HepG2 (cell line): ENCODE measurements around the gene IL6ST.

Source experiments
- CTCF ChIP-seq: sonication (generic); formaldehyde crosslinking; IDR thresholded peaks from 2 replicates; pipeline ENCODE4 v1.5.0; 2020; ENCODE audit warnings: mild to moderate bottlenecking, missing genetic modification reagents, moderate library complexity
- DPF2 ChIP-seq: sonication (generic); formaldehyde crosslinking; IDR thresholded peaks from 2 replicates; pipeline ENCODE4 v1.4.0; 2020; ENCODE audit warnings: mild to moderate bottlenecking, low read depth, missing genetic modification reagents, borderline replicate concordance
- E2F5 ChIP-seq: sonication (generic); formaldehyde crosslinking; conservative IDR thresholded peaks from 2 replicates; pipeline ENCODE4 v1.4.0; 2020; ENCODE audit warnings: missing genetic modification reagents
- FOXK1 ChIP-seq: sonication (generic); formaldehyde crosslinking; IDR thresholded peaks from 2 replicates; pipeline ENCODE4 v1.4.0; 2020; ENCODE audit warnings: low read depth, missing genetic modification reagents, borderline replicate concordance
- GABPA ChIP-seq, 2 experiments: IDR thresholded peaks; 2 replicates each; pipeline ENCODE4 v1.6.1; 2011 to 2016; ENCODE audit warnings: low read depth in 2 of 2, low read length in 1 of 2, missing biosample characterization in 1 of 2, missing genetic modification characterization in 1 of 2
- PCBP2 ChIP-seq: fragments of 200-400 bp; formaldehyde crosslinking; optimal IDR thresholded peaks from 2 replicates; pipeline ENCODE3; 2018; ENCODE audit warnings: low read length, low read depth; ENCODE audit not compliant: poor library complexity, severe bottlenecking
- RAD21 ChIP-seq: fragments of 450-650 bp; formaldehyde crosslinking; IDR thresholded peaks from 2 replicates; pipeline ENCODE4 v1.5.0; 2020; ENCODE audit warnings: mild to moderate bottlenecking
- RBM22 ChIP-seq: fragments of 200-400 bp; formaldehyde crosslinking; optimal IDR thresholded peaks from 2 replicates; pipeline ENCODE3; 2017; ENCODE audit warnings: mild to moderate bottlenecking, low read length, moderate library complexity
- RFX5 ChIP-seq: IDR thresholded peaks from 2 replicates; pipeline ENCODE4 v1.6.1; 2011; ENCODE audit warnings: low read depth, low read length, improper control_type of control experiment
- ZNF207 ChIP-seq: fragments of 450-650 bp; IDR thresholded peaks from 2 replicates; pipeline ENCODE4 v1.6.1; 2016; ENCODE audit warnings: antibody characterized with exemption, borderline replicate concordance
- ZNF879 ChIP-seq: sonication (generic); formaldehyde crosslinking; IDR thresholded peaks from 2 replicates; pipeline ENCODE4 v1.8.1; 2023; ENCODE audit warnings: missing genetic modification reagents

- TF ChIP-seq RFX5 (no peak), ZNF879 (CRISPR knock-in tag) (no peak), PCBP2 (no peak), ZNF207 (no peak), DPF2 (CRISPR knock-in tag) (no peak), E2F5 (CRISPR knock-in tag) (no peak), GABPA (IDR thresholded peaks at IDR 0.05; ENCODE audit: low read depth, low read length) (no peak), GABPA (CRISPR knock-in tag; IDR thresholded peaks at IDR 0.05; ENCODE audit: low read depth) (no peak), CTCF (CRISPR knock-in tag) (no peak), RAD21 (CRISPR knock-in tag) (no peak), FOXK1 (CRISPR knock-in tag) (no peak), RBM22 (no peak)
Measured at GRCh38 chr5:55983986-55984385, 10.8 kb downstream of the IL6ST start.
